GM10847 (cell line): ENCODE measurements around the gene LDAH.

Experiments used
- POLR2A ChIP-seq: IDR thresholded peaks from 2 replicates; pipeline ENCODE4 v1.6.1; 2011; ENCODE audit not compliant: insufficient read length; ENCODE audit errors: extremely low read depth

LDAH gene

DNA sequence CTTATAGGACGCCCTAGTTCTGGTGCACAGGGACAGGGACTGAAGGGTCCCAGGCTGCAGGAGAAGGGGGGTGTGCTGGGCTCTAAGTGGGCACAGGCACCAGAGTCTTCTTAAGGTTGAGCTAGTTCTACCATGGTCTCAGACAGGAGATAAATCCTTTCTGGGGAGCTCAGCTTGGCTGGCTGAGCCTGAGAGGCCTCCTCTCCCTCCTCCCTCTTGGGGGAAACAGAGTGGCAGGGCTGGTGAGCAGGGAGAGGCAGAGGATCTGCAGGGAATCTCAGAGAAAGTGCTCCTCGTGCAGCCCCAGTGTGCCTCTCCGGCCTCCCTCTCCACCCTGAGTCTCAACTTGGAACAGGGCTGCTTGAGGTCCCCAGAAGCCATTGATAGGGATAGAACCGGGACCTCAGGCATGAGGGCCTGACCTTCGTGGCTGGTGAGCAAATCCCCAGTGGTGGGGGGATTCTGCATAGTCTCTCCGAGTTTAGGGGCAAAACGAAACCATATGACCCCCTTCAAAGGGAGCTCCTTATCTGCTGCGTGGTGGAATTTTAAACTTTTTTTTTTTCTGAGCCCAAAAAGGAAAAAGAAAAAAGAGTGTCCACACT, 153.9 kb downstream of the LDAH start:
- TF ChIP-seq POLR2A: no peak

DNA sequence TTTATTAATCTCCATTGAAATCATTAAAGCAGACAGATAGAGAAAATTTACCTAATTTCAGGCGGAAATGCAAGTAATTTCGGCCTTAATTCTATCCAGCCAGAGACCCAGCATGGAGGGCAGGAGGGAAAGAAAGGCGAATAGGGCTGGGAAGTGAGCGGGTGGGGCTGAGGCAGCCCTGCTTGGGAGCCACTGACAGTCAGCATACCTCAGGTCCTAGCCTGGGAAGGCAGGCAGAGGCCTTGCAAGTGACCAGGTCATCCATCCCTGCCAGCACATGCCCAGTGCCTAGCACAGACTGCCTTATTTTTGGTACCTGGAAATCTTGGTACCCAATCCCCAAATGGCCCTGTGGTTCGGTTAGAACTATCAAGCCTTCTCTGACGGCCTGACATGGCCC, 154.4 kb downstream of the LDAH start:
- TF ChIP-seq POLR2A: no peak

DNA sequence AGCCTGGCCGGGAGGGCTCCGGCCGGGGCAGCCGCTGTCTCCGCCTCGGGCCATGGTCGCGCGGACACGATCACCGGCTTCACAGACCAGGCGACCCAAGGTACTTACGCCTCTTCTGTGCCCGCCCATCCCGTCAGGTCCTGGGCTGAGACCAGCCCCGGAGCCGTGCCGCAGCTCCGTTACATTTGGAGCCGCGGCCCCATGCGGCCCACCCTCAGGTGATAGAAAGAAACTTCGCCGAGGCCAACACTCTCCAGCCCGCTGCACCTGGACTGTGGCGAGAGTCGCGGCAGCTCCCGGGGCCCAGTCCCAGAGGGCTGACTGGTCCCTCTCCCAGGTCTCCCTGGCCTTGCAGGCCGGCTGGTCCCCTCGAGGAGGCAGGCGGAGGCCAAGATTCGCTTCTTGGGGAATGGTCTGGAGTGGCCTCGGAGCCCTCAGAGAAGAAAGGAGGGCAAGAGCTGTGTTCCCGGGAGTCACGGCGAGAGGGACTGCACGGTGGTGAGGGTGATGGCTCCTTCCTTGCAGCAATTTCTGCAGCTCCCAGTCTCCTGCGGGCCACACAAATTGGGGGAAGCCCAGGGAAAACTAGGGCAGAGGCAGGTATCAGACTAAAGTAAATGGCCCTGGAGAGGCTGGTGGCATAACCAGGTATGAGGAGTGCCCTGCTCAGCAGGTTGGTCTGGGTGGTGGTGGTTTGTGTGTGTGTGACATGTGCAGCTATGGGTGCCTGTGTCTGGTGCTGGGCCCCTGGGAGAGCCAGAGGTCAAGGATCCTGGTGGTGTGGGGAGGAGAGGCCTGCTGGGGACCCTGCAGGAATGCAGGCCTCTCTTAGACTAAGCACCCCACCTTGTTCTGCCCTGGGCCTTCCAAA, 155.1 kb downstream of the LDAH start:
- TF ChIP-seq POLR2A: no peak

DNA sequence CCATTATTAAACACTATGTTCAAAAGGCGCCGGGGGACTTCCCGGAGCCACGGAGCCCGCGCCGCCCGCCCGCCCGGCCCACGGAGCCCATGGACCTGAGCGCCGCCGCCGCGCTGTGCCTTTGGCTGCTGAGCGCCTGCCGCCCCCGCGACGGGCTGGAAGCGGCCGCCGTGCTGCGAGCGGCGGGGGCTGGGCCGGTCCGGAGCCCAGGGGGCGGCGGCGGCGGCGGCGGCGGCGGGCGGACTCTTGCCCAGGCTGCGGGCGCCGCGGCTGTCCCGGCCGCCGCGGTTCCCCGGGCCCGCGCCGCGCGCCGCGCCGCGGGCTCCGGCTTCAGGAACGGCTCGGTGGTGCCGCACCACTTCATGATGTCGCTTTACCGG, 155.8 kb downstream of the LDAH start:
- no peak for TF ChIP-seq POLR2A

DNA sequence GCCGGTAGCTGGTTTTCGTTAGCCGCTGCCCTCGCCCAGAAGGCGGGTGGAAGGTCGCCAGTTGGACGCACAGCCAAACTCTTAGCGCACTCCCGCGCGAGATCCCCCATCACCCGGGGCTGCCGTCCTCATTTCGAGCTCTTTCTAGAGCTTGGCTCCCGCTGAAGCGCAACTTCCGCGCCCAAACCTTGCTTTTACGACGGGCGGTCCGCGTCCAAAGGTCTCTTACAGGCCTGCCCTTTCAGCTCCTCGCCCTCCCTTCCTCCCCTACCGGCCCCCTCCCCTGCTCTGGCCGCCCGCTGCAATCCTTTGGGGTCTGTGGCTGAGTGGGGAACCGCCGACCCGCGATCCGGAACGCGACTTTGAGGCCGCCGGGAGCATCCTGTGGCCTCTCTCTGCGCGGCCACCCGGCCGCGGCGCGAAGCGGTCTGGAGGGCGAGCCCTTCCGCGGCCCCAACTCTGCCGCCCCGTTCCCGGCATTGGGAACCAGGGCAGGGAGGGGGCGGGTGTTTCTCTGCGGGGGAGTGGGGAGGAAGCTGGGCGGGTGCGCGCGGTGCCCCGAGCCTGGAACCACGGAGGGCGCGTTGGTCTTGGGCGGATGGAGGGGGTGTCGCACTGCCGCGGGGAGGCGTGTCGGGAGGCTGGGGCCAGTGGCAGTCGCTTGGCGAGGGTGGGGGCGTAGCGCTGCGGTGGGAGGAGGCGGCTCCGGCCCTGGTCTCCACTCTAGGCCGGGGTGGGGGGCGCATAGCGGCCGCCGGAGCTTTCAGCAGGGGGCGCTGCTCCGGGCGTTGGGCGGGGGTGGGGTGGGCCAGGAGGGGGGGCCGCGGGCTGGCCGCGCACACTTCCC, 156.4 kb downstream of the LDAH start, which contains the start of gene GDF7:
Gene GDF7 (plus strand): TSS at position 841 of the 847 bp plus-strand sequence. CDS start 96 bp downstream, outside the sequence.
- no peak for TF ChIP-seq POLR2A

DNA sequence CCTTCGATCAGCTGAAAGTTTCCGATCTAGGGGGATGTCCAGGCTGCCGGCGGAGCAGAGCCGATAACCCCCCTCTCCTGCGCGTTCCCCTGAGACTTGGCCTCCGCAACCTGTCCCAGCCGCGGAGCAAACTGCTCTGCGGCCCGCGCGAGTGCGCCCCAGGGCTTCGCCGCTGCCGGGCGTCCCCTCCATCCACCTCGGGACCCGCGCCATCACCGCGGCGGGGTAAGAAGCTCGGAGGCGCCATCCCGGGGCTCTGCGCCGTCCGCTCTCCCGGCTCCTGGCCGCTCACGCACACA, 156.9 kb downstream of the LDAH start:
- no peak for TF ChIP-seq POLR2A

DNA sequence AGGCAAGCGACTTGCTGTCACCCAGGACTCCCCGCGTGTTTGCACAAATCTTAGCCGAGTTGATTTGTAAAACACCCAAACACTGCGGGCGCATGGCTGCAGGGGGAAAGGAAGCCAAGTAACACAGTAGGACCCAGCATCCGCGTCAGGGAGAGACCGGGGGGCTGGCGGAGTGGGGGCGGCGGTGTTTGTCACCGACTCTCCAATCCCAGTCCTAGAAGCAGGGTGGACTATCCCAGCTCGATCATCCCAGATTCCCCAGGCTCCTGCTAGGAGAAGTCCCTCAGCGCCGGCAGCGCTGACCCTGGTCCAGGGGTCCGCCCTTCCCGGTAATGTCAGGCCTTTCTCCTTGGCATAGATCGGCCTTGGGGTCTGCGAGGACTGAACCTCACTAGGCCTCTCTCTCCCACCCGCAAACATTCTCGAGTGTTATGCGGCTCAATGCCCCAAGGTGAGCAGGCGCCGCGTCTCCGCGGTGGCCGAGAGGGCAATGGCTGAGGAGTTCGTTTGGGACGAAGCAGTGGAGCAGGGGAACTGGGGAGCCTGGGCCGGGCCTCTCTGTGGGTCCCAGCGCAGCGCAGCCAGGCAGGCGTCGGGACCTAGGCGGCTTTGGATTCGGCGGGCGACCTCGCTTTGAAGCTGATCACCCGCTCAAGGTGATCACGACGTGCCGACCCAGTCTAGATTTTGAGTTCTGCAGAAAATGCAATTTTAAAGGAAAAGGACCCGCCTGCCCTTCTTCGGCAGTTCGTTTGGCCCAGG, 157.5 kb downstream of the LDAH start:
- no peak for TF ChIP-seq POLR2A

DNA sequence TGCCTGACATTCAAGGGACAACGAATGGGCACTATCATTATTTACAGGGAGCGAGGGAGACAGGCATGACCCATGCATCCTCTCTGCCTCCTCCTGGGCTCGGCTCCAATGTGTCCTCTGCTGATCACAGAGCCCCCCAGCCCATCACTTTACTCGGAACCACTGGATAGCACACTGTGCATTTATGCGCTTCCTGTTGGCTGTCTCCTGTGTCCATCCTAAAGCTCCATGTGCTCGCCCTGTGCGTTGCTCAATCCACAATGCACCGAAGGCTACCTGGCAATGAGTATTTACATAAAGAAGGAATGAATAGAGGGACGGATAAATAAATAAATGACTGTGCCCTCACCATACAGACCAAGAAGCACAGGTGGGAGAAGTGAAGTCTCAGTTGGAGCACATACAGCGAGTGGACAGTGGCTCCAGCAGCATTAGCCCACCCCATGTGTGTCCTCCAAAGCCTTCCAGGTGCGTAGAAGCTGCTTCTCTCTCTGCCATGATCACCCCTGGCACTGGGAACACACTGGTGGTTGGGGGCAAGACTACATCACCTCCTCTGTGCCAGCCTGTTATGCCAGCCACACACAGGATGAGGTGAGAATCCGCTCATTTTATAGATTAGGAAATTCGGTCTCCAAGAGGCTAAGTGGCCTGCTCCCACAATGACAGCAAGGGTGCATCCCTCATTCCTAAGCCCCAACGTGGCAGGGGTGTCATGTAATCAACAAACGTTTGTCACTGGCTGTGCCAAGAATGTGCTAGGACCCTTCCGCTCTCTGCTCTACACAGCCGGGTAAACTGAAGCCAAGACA, 158.3 kb downstream of the LDAH start:
- TF ChIP-seq POLR2A: no peak

DNA sequence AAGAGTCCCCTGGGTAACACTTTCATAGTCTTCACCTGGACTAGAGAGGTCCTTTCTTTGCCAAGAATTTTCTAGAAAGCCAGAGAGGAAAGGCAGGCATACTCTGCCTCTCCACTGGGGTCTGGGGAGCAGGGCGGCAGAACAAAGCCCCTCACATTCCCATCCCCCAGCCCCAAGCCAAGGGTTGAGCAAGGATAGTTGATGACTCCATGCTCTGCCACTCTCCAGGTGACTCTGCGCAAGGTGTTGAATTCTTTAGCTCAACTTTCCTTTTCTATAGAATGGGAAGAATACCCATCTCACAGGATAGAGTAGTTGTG, 158.9 kb downstream of the LDAH start:
- no peak for TF ChIP-seq POLR2A

DNA sequence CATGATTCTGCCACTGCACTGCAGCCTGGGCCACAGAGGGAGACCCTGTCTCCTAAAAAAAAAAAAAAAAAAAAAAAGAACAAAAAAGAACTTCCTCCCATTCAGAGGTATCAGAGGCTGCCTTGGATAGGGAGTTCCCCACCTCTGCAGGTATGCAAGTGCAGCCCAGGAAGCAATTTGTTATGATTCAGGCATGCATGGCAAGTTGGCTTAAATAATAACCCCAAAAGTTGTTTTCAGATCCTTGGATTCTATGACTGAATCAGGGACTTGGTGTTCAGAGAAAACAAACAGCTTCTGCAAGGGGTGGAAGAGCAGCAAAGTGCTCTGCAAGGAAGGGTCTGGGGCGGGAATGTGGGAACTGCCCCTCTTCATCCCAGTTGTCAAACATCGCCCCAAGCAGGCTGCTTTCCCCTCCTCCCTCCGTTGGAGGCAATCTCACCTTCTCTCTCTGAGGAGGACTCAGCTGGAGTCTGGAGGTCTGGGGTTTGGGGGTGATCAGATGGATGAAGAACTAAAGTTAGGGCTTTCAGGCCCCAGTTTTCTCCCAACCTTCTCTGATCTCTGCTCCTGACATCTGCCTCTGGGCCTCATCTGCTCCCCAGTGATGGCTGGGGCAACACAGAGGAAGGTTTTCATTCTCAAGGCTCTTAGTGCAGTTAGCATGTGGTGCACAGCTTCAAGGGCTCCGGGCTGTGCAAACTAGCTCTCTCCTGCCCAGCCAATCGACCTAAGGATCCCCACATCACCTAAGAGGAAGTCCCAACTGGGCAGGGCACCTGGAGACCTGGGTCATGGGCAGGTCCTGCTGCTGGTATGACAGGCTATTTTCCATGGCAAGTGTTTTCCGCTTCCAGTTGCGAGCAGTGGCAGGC, 159.5 kb downstream of the LDAH start:
- TF ChIP-seq POLR2A: no peak

DNA sequence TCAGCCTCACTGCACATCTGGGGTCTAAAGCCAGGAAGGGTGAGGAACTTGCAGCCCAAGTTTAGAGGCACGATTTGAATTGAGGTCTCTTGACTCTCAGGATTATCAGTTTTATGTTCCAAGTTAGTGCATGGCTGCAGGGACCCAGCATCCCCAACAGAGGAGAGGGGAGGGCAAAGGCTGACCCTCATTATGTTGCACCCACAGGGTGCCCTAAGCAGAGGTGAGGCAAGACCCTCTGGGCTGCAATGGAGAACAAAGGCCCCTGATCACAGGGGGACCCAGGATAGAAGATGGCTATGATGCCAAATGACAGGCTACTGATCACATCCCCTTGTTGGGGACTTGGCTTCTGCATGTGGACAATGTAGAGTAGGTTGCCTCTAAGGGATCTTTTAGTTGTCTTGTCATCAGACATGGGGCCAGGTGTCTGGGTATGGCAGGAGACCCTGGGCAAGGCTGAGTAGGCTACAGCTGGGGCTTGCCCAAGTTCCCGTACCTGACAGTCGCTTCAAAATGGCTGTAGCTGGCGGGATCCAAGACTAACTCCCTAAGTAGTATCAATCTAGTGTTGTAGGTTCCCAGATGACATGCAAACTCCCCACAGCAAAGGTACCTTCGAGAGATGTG, 160.5 kb downstream of the LDAH start:
- TF ChIP-seq POLR2A: no peak

DNA sequence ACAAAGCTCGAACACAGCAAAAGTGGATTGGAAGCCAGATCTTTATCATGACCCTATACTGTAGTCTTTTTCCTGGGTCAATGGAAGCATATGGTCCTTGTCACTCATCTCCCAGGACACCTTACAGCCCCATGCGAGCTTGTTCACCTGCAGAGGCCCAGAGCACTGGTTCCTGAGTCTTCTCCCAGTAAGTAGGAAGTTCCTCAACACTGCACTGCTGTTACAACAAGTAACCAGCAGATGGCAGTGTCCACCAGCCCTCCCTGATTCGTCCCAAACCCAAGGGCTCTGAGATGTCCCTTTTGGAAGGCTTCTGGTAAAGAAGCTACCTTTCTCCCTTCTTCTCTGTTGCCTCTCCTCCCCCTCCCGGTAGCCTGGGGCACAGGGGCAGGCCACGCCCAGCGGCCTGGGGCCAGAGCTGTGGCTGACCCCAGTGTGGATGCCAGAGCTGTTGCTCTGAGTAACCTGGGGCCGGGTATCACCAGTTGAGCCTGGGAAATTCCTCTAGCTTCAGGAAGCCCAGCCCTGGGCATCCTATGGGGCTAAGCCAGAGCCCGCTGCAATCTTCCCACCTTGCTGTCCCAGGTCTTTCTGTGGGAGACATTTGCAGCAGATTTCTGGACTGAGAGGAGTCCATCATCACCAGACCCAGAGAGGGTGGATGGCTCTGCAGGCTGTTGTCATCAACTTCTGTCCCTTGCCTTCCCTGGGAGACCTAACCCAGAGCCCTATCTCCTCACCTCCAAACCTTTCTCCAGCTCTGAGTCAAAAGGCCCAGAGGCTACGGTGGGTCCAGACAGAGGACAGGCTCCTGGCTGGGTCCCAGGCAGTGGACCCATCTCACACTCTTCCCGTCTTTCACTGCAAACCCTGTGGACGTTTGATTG, 161.2 kb downstream of the LDAH start:
- no peak for TF ChIP-seq POLR2A
